Heart left ventricle (tissue), 16 donors: ENCODE results near the gene LSP1. TPM values are rescaled to one million over a fixed set of nuclear protein-coding genes. Genes with fewer than 3 reads are reported as not detected.

Experiments used
- ATAC-seq, 4 donors: fragments of 200-7000 bp; cut with Tn5 transposase; one replicate each; pipeline ENCODE4 v1.9.1; 2020 to 2022; ENCODE audit warnings: moderate library complexity in 4 of 4, mild to moderate bottlenecking in 3 of 4, moderate number of reproducible peaks in 1 of 4
- DNase-seq, 5 donors: peaks; one replicate each; pipeline ENCODE4 v3.0.0-alpha.2; 2020
- H3K27ac ChIP-seq, 12 donors: fragments of 200-600 bp; sonication (generic) in 4 of 12; one replicate each; pipeline versions ENCODE4 v1.5.0 to v1.8.0; 2016 to 2022; ENCODE audit warnings: mild to moderate bottlenecking in 2 of 12
- H3K27me3 ChIP-seq, 9 donors: fragments of 200-600 bp; sonication (generic) in 2 of 9; one replicate each; pipeline versions ENCODE4 v1.5.1 to v1.8.0; 2016 to 2022; ENCODE audit warnings: mild to moderate bottlenecking in 3 of 9
- H3K36me3 ChIP-seq, 9 donors: fragments of 200-600 bp; sonication (generic) in 2 of 9; one replicate each; pipeline versions ENCODE4 v1.5.0 to v1.8.0; 2018 to 2022; ENCODE audit warnings: mild to moderate bottlenecking in 2 of 9
- H3K4me1 ChIP-seq, 12 donors: fragments of 200-600 bp; sonication (generic) in 4 of 12; one replicate each; pipeline versions ENCODE4 v1.5.0 to v1.8.0; 2016 to 2022; ENCODE audit warnings: mild to moderate bottlenecking in 3 of 12
- H3K4me3 ChIP-seq, 12 donors: fragments of 200-600 bp; sonication (generic) in 4 of 12; one replicate each; pipeline versions ENCODE4 v1.5.0 to v1.8.0; 2017 to 2022; ENCODE audit warnings: mild to moderate bottlenecking in 9 of 12, moderate library complexity in 4 of 12
- H3K9me3 ChIP-seq, 12 donors: fragments of 200-600 bp; sonication (generic) in 4 of 12; one replicate each; pipeline versions ENCODE4 v1.5.0 to v1.8.0; 2016 to 2022; ENCODE audit warnings: mild to moderate bottlenecking in 1 of 12
- POLR2A ChIP-seq, 2 donors: fragments of 450-650 bp; IDR thresholded peaks; one replicate each; pipeline ENCODE4 v1.6.1; 2017; ENCODE audit warnings: antibody characterized with exemption in 2 of 2, mild to moderate bottlenecking in 2 of 2, moderate library complexity in 2 of 2
- WGBS, 4 donors: extraction: QIAGEN DNeasy Blood & Tissue Kit in 2 of 4; methylation state at CpG; one replicate each; pipeline versions ENCODE4 v1.1.5 to v1.1.7; 2013 to 2018; 5-methylcytosine and 5-hydroxymethylcytosine counted together
- intact Hi-C, 10 donors: fragments of 100-400 bp; cut with DNase I; formaldehyde crosslinking; loops; one replicate each; pipeline versions ENCODE4 v1.11.1 to v1.14.2; 2022
- polyA plus RNA-seq, 2 donors: library from polyadenylated mRNA; stranded (reverse); fragments of 200-250 nt; gene quantifications; one replicate each; pipeline ENCODE4 v1.2.3, GENCODE V29; 2013
- total RNA-seq, 9 donors: library from RNA; depleted of rRNA in 2 of 9; stranded (reverse); fragments of >200 nt in 2 of 9; fragmentation: NEBNext Ultra II Directional in 3 of 9; extraction: Animal tissue kit (Norgen Biotek cat#: 25700) in 3 of 9; gene quantifications; one replicate each; pipeline versions ENCODE4 v1.1.0 to v1.2.4, GENCODE V29; 2016 to 2023
- TF ChIP-seq, protein P1 (sequence below), 12 donors: fragments of 200-600 bp; sonication (generic) in 4 of 12; IDR thresholded peaks; one replicate each; pipeline versions ENCODE4 v1.5.0 to v1.8.0; 2018 to 2022; ENCODE audit warnings: antibody characterized with exemption in 12 of 12, mild to moderate bottlenecking in 5 of 12
- donor health status: ischemic (EF 13 %, LVEDD 7.1; RV severe dilation, severe dysfunction).
- donor health status: healthy with polysubstance abuse.
- donor health status: DM: no; HTN: yes; CAD: no.
- donor health status: DM: no; HTN: no; CAD: no.
- donor health status: ischemic (EF 25% LVEDD 6.9; RV normal size, moderate dysfunction).
- donor health status: ischemic (EF 25% LVEDD 5.7; RV mildly dilated, moderate dysfunction).
- donor health status: healthy.
- donor health status: DM: yes; HTN: yes; CAD: no.
- donor health status: ischemic (EF 35%, LVEDD 5.7; RV mildly dilated, moderate dysfunction).
- donor health status: nonischemic (EF 11% LVEDD 7.7; RV severe dilation, severe dysfunction).
- donor health status: DM: yes; HTN: yes; CAD: no.
- donor health status: PGD.
- donor health status: ischemic (EF 29% LVEDD 5.4; RV normal size, mild dysfunction).
- donor health status: nonischemic (EF 23%, LVEDD 6.1; RV moderate dilation, normal function).

LSP1 gene
- total and polyA plus RNA-seq, 11 donors, result 10.0 to 86.8 (median 16.4) TPM

DNA sequence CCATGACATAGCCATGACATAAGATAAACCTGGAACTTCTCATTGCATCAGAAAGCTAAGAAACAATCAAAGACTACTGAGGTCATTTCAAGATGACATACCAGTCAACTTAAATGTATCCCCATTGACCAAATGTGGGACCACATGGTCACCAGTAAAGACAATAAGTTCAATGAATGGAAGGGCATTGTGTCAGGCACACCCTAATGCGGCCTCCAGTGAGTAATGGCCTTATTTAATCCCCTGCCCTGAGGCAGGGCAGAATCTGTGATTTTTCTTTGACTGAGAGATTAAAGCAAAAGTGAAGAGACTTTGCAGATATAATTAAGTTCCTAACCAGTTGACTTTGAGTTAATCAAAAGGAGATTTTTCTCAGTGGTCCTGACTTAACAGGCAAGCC lies 35.4 kb upstream of the LSP1 start:
- intact Hi-C loops, result no loop called here
- Histone ChIP-seq H3K9me3 (peaks cover 0 to 22% (median 8%) of the 10 kb centered on the region in 12 donors), H3K27ac (no peak overlapping the region), H3K4me1 (no peaks in the 10 kb centered on the region), H3K36me3 (no peaks in the 10 kb centered on the region), H3K4me3 (no peak overlapping the region), H3K27me3 (peaks cover 0 to 17% (median 0%) of the 10 kb centered on the region in 9 donors)
- no peak for ATAC-seq
- no peak for TF ChIP-seq POLR2A (IDR thresholded peaks at IDR 0.05)
- TF ChIP-seq, protein P1, sequence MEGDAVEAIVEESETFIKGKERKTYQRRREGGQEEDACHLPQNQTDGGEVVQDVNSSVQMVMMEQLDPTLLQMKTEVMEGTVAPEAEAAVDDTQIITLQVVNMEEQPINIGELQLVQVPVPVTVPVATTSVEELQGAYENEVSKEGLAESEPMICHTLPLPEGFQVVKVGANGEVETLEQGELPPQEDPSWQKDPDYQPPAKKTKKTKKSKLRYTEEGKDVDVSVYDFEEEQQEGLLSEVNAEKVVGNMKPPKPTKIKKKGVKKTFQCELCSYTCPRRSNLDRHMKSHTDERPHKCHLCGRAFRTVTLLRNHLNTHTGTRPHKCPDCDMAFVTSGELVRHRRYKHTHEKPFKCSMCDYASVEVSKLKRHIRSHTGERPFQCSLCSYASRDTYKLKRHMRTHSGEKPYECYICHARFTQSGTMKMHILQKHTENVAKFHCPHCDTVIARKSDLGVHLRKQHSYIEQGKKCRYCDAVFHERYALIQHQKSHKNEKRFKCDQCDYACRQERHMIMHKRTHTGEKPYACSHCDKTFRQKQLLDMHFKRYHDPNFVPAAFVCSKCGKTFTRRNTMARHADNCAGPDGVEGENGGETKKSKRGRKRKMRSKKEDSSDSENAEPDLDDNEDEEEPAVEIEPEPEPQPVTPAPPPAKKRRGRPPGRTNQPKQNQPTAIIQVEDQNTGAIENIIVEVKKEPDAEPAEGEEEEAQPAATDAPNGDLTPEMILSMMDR (IDR thresholded peaks at IDR 0.05), result no peak
- 70 to 100% (median 81%) methylated on average over 1 of the region's 1 CpG for WGBS, 4 donors
- no peak for DNase-seq

DNA sequence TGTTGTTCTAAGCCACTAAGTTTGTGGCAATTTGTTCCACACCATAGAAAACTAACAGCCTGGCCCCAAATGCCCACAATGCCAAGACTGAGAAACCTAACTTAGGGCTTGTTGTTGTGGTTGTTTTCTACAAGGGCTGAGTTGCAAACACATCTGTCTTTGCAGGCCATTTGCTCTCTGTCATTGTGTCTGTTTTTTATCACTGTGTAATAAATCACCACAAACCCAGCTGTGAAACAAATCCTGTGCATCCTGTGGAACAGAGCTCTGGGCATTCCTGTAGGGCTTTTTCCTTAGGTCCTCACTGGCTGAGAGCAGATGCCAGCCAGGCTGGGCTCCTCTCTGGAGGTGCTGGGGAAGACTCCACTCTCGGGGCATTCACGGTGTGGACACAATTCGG lies 33.8 kb upstream of the LSP1 start:
- TF ChIP-seq, protein P1 (IDR thresholded peaks at IDR 0.05), result no peak
- TF ChIP-seq POLR2A (IDR thresholded peaks at IDR 0.05), result no peak
- 73 to 98% (median 82%) methylated on average over 3 of the region's 3 CpGs for WGBS, 4 donors
- ATAC-seq, result no peak

DNA sequence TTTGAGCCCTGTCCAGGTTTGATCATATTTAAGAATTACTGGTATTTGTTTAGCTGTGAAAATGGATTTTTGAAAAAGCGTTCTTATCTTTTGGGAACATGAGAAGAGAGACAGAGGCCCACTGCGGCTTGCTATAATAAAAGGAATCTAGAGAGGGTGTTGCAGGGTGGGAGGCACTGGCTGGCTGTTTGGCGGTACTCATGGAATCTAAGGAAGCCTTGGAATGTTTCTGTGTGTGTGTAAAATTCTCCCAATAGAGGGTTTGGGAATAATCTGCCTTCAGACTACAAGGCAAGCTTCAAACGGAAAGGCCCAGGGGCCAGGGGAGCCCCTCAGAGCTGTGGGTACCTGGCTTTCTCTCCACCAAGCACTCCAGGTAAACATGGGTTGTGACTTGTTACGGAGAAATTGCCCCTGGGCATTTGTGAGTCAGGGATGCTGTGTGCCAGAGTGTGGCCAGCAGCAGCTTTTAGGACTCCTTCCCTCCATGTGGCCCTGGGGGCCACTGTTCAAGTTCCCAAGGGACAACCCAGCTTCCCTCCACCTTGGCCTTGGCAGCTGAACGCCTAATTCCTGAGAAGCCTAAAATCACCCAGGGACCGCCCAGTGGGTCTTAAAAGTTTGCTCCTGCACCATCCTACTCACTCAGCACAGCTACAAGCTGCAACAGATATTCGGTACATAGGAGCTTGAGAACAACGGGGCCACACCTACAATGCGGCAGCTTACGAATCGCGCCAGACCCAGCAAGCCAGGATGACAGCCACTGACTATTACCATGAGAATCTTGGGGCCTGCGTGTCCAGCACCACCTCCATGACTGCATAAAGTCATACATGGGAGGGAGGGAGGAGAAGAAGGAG lies 32.2 kb upstream of the LSP1 start:
- 79 to 82% (median 81%) methylated on average over 14 of the region's 14 CpGs for WGBS, 4 donors
- TF ChIP-seq, protein P1 (IDR thresholded peaks at IDR 0.05), result no peak
- no peak for TF ChIP-seq POLR2A (IDR thresholded peaks at IDR 0.05)
- no peak overlapping the region for H3K4me3 ChIP-seq
- no peak for ATAC-seq
- intact Hi-C loops, result loop anchor here in 1 of 10 donors (10.0 kb wide), 1 partner anchor 46 kb away; no protein-coding TSS in a partner anchor
- no peak overlapping the region for H3K27ac ChIP-seq
- DNase-seq, result no peak
- H3K36me3 ChIP-seq, result no peaks in the 10 kb centered on the region
- H3K9me3 ChIP-seq, result peaks cover 0 to 22% (median 8%) of the 10 kb centered on the region in 12 donors
- peaks cover 0 to 3% (median 0%) of the 10 kb centered on the region in 9 donors for H3K27me3 ChIP-seq
- H3K4me1 ChIP-seq, result peaks cover 0 to 4% (median 0%) of the 10 kb centered on the region in 12 donors

More for the DNA sequence above, 33.8 kb upstream of the LSP1 start:
- intact Hi-C loops, result no loop called here
- no peak overlapping the region for H3K27ac ChIP-seq
- H3K4me1 ChIP-seq, result no peaks in the 10 kb centered on the region
- no peak for DNase-seq
- H3K36me3 ChIP-seq, result no peaks in the 10 kb centered on the region
- H3K4me3 ChIP-seq, result no peak overlapping the region
- peaks cover 0 to 8% (median 0%) of the 10 kb centered on the region in 9 donors for H3K27me3 ChIP-seq
- peaks cover 0 to 22% (median 8%) of the 10 kb centered on the region in 12 donors for H3K9me3 ChIP-seq

DNA sequence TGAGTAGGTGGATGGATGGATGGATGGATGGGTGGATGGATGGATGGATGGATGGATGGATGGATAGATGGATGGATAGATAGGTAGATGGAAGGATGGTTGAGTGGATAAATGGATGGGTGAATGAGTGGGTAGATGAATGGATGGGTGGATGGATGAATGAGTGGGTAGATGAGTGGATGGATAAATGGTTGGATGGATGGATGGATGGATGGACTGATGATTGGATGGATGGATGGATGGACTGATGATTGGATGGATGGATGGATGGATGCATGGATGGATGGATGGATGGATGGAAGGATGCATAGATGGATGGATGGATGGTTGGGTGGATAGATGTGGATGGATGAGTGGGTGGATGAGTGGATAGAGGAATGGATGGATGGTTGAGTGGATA lies 31.3 kb upstream of the LSP1 start:
- Histone ChIP-seq H3K27ac (no peak overlapping the region), H3K4me1 (peaks cover 0 to 4% (median under 1%) of the 10 kb centered on the region in 12 donors), H3K36me3 (no peaks in the 10 kb centered on the region), H3K27me3 (peaks cover 0 to 3% (median 0%) of the 10 kb centered on the region in 9 donors), H3K9me3 (peaks cover 0 to 22% (median 8%) of the 10 kb centered on the region in 12 donors), H3K4me3 (no peak overlapping the region)
- TF ChIP-seq, protein P1 (IDR thresholded peaks at IDR 0.05), result no peak
- TF ChIP-seq POLR2A (IDR thresholded peaks at IDR 0.05), result no peak
- ATAC-seq (no peak), DNase-seq (no peak)
- intact Hi-C loops, result loop anchor here in 1 of 10 donors (10.0 kb wide), 1 partner anchor 47 kb away; no protein-coding TSS in a partner anchor
